GM23338 (cell line): Measurements from ENCODE around the gene VSTM1.

ENCODE experiments used
- CREB1 ChIP-seq: fragments of 250-450 bp; sonication (Bioruptor Pico); IDR thresholded peaks from 2 replicates; pipeline ENCODE4 v1.5.0; 2020; ENCODE audit warnings: low read depth, mild to moderate bottlenecking, moderate library complexity
- CTCF ChIP-seq, 2 experiments: fragments of 200-600 bp in 1 of 2; sonication (generic) in 1 of 2; conservative IDR thresholded peaks; 2 replicates each; pipeline versions ENCODE4 v1.5.1 to v1.6.1; 2016 to 2017; ENCODE audit warnings: antibody characterized with exemption in 2 of 2, low read depth in 2 of 2, mild to moderate bottlenecking in 2 of 2, moderate library complexity in 1 of 2
- EZH2 ChIP-seq: fragments of 200-600 bp; sonication (generic); IDR thresholded peaks from one replicate; pipeline ENCODE4 v1.8.0; 2017; ENCODE audit warnings: antibody characterized with exemption, mild to moderate bottlenecking, low read depth; ENCODE audit not compliant: unreplicated experiment
- EZH2phosphoT487 ChIP-seq: fragments of 200-600 bp; sonication (generic); IDR thresholded peaks from one replicate; pipeline ENCODE4 v1.8.1; 2018; ENCODE audit warnings: antibody characterized with exemption; ENCODE audit not compliant: unreplicated experiment
- JUNB ChIP-seq: IDR thresholded peaks from one replicate; pipeline ENCODE4 v1.6.1; 2016; ENCODE audit warnings: antibody characterized with exemption; ENCODE audit not compliant: unreplicated experiment
- POLR2AphosphoS5 ChIP-seq: IDR thresholded peaks from 2 replicates; pipeline ENCODE4 v1.6.1; 2016; ENCODE audit warnings: antibody characterized with exemption, low read depth
- REST ChIP-seq: IDR thresholded peaks from one replicate; pipeline ENCODE4 v1.6.1; 2018; ENCODE audit warnings: antibody characterized with exemption; ENCODE audit not compliant: unreplicated experiment
- STAT1 ChIP-seq: IDR thresholded peaks from one replicate; pipeline ENCODE4 v1.6.1; 2016; ENCODE audit warnings: antibody characterized with exemption; ENCODE audit not compliant: unreplicated experiment

- TF ChIP-seq CTCF (conservative IDR thresholded peaks at IDR 0.05; ENCODE audit: low read depth in 2 of 2) (no peak), POLR2AphosphoS5 (no peak), CREB1 (no peak), EZH2 (no peak), REST (no peak), JUNB (no peak), EZH2phosphoT487 (no peak), STAT1 (no peak)
Measured at GRCh38 chr19:53992815-53993214, 70.9 kb downstream of the VSTM1 start.
